GM18858 (cell line): ENCODE results near the gene PPP1R14C.

Source experiments
- ATAC-seq: cut with Tn5 transposase; IDR thresholded peaks from one replicate; pipeline ENCODE4 v1.9.1; 2021; ENCODE audit not compliant: unreplicated experiment

Gene PPP1R14C

DNA sequence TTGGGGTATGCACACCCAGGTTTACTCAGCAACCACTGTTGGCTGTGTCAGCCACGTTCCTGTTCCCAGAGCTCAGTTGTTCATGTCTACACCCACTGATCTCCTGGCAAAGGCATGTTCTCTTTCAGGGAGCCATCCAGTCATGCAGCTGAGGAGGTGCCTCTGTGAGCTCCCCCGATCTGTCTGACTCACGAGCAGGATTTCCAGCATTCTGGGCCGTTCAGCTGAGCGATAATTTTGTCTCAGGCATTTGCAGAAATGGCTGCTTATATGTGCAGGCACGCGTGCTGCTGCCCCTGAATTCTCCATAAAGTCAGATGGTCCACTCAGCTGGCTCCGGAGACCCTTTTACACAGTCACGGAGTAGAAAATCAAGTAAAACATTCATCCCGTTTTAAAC, 147.6 kb downstream of the PPP1R14C start:
- no peak for ATAC-seq

DNA sequence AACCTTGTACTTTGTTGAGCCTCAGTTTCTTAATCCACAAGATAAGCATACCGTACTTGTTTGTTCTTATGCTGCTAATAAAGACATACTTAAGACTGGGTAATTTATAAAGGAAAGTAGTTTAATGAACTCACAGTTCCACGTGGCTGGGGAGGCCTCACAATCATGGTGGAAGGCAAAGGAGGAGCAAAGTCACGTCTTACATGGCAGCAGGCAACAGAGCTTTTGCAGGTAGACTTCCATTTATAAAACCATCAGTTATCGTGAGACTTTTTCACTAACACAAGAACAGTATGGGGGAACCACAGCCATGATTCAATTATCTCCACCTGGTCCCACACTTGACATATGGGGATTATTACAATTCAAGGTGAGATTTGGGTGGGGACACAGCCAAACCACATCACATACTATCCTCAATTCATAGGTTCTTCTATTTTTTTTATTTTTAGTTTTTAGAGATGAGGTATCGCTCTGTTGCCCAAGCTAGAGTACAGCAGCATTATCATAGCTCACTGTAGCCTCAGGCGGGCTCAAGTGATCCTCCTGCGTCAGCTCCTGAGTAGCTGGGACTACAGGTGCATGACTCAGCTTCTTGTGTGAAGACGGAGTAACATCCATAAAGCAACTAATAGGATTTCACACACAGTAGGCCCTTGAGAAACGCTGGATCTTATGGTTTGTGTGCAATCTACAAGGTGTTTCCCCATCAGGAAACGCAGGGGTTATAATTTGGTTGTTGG, 149.3 kb downstream of the PPP1R14C start:
- ATAC-seq: no peak

DNA sequence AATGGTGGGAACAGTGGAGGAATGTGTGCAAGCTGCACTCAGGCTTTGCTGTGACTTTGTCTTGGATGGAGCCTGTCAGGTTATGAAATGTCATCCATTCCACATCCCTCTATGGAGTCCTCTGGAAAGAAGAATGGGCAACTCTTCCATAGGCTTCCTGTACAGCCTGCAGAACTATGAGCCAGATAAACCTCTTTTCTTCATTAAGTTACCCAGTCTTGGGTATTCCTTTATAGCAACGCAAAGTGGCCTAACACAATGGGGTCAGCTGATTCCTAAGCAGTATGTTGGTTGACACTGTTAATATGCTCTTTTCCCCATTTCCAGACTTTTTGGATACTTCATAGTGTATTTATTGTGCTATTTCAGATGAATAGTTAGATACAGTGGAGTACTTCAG, 150.2 kb downstream of the PPP1R14C start:
- no peak for ATAC-seq

DNA sequence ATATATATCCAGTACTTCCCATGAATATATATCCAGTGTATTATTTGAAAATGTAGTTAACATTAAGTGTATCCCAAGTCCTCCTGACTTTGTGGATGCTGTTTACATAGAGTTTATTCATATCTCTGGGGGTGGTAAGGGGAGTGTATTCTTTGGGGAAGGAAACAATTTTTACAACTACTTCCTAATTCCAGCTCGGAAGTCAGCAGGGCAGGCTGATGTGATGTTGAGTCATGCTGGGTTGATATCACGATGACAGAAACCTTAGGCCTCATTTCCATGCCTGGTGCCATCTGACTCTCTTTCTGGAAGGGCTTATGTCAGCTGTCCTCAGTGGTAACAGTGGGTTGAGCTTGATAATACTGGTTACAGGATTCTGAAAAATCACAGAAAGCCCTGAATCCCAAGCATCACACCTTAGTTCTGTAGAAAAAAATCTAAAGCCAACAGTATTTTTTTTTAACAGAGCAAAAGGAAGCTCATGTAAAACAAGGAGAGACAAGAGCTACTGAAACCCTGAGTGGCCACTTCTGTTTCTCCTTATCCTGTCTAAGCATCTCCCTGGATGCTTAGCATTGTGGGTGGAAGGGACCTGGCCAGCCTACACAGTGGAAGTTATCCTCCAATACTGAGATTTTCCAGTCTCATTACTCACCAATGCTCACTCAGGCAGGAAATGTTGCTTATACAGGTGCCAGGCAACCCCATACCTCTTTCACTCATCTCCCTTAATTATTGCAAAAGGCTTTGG, 150.8 kb downstream of the PPP1R14C start:
- no peak for ATAC-seq

GRCh38 chr6:150296890-150297289, 154.0 kb downstream of the PPP1R14C start:
- no peak for ATAC-seq

DNA sequence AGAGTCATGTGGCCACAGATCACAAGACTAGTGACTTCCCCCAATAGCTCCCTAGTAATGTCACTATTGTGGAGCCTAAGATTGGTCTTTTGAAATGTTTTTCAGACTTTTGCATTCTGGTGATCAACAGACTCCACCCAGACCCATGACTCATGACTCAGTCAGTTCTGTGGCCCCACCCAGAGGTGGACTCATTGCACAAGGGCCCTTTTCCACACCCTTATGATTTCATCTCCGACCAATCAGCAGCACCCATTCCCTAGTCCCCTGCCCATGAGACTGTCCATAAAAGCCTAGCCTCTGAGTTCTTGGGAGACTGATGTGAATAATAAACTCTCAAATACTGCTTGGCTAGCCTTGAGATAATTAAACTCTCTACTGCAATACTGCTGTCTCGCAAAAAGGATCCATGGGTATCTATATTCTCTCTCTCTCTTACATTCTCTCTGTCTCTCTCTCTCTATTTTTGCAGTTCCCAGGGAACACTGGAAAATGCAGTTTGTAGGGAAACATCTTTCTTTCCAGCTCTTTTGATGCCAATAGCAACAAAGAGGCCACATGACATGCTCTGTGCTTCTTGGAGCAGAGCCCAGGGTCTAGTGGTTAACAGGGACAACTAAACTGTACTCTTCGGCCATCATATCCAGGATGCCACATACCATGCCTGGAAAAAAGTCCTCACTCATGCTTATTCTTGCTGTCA, 154.6 kb downstream of the PPP1R14C start:
- no peak for ATAC-seq

DNA sequence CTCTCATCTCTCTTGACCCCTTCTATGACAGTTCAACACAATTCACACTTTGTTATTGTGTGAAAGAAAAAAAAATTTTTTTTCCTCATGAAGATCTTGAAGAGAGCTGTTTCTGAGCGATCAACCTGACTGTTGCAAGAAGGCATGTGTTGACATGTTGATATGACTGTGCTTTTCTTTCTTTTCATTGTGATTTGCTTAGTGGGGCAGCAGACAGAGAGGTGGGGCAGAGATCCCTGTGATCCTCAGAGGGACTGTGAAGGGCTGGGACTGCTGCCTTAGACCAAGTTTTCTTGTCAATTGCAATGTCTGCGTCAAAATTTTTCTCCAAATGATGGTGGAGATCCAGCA, 155.2 kb downstream of the PPP1R14C start:
- no peak for ATAC-seq

DNA sequence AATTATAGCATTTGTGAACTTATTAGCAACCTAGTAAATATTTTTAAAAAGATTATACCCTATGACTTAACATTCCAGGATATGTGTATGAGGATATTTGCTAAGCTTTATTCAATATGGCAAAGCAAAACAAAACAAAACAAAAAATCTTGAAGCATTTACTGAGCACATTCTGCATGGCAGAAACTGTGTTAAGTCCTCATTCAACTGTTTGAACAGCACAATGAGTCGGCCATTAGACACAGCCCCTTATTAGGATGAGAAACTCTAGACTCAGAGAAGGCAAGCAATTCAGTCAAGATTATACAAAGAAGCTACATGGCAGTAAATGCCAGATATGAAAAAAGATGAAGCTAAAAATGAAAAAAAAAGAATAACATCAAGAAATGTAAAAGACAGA, 155.8 kb downstream of the PPP1R14C start:
- no peak for ATAC-seq
